CD14-positive monocyte (primary cell): ENCODE measurements around the gene MTMR12. TPM values are rescaled to one million over a fixed set of nuclear protein-coding genes. Genes with fewer than 3 reads are reported as not detected.
A peak's percentile ranks its signal among the peaks of the same experiment; 100 is the strongest.

Experiments
- DNase-seq, 3 donors: peaks; one replicate each; pipeline ENCODE4 v3.0.0-alpha.2; 2011 to 2022
- H2AFZ ChIP-seq: 2 replicates; pipeline ENCODE4 v1.6.0; 2012; ENCODE audit warnings: mild to moderate bottlenecking, low read depth, low read length, inconsistent platforms; ENCODE audit not compliant: insufficient read depth, poor library complexity, severe bottlenecking
- H3K27ac ChIP-seq, 2 donors: 1 replicate in 1 of 2; 2 replicates in 1 of 2; pipeline ENCODE4 v1.5.1; 2012 to 2013; ENCODE audit warnings: low read length in 2 of 2, control low read depth in 1 of 2, inconsistent platforms in 1 of 2, low read depth in 1 of 2, mild to moderate bottlenecking in 1 of 2
- H3K27me3 ChIP-seq, 2 donors: one replicate each; pipeline versions ENCODE4 v1.6.0 to v1.6.1; 2011 to 2013; ENCODE audit warnings: low read length in 2 of 2; ENCODE audit not compliant: control insufficient read depth in 2 of 2, insufficient read depth in 2 of 2
- H3K36me3 ChIP-seq, 2 donors: replicated peaks in 1 of 2; 1 replicate in 1 of 2; 2 replicates in 1 of 2; pipeline versions ENCODE4 v1.5.1 to v1.6.1; 2012 to 2013; ENCODE audit warnings: low read length in 2 of 2, control low read depth in 1 of 2, inconsistent platforms in 1 of 2, mild to moderate bottlenecking in 1 of 2; ENCODE audit not compliant: insufficient read depth in 2 of 2, control insufficient read depth in 1 of 2
- H3K4me1 ChIP-seq, 2 donors: 1 replicate in 1 of 2; 2 replicates in 1 of 2; pipeline versions ENCODE4 v1.5.1 to v1.6.1; 2012 to 2013; ENCODE audit warnings: low read length in 2 of 2, control low read depth in 1 of 2, inconsistent platforms in 1 of 2, mild to moderate bottlenecking in 1 of 2, moderate library complexity in 1 of 2; ENCODE audit not compliant: insufficient read depth in 2 of 2, control insufficient read depth in 1 of 2
- H3K4me2 ChIP-seq: replicated peaks from 2 replicates; pipeline ENCODE3; 2012; ENCODE audit warnings: low read length, moderate library complexity, mild to moderate bottlenecking; ENCODE audit not compliant: poor library complexity, severe bottlenecking; ENCODE audit errors: extremely low read depth
- H3K4me3 ChIP-seq, 3 experiments: fragments of 200-600 bp in 1 of 3; sonication (generic) in 1 of 3; replicated peaks in 1 of 3; 1 replicate in 2 of 3; 2 replicates in 1 of 3; pipeline ENCODE4 v1.5.1; 2011 to 2013; ENCODE audit warnings: low read length in 3 of 3, mild to moderate bottlenecking in 3 of 3, control low read depth in 2 of 3, low read depth in 2 of 3, inconsistent platforms in 1 of 3, moderate library complexity in 1 of 3
- H3K79me2 ChIP-seq: 2 replicates; pipeline ENCODE4 v1.6.0; 2012; ENCODE audit warnings: mild to moderate bottlenecking, control low read depth, inconsistent platforms, low read length, moderate library complexity; ENCODE audit not compliant: insufficient read depth
- H3K9ac ChIP-seq: 2 replicates; pipeline ENCODE4 v1.6.0; 2017; ENCODE audit warnings: low read length, mild to moderate bottlenecking; ENCODE audit not compliant: insufficient read depth, poor library complexity, severe bottlenecking
- H3K9me3 ChIP-seq, 2 donors: replicated peaks in 1 of 2; 1 replicate in 1 of 2; 2 replicates in 1 of 2; pipeline versions ENCODE4 v1.5.1 to v1.6.1; 2012 to 2013; ENCODE audit warnings: low read length in 2 of 2, control low read depth in 1 of 2; ENCODE audit not compliant: control insufficient read depth in 1 of 2, insufficient read depth in 1 of 2
- H4K20me1 ChIP-seq: 2 replicates; pipeline ENCODE4 v1.6.0; 2012; ENCODE audit warnings: mild to moderate bottlenecking, low read length, control low read depth, moderate library complexity; ENCODE audit not compliant: insufficient read depth
- H3K27ac Mint-ChIP-seq, 7 donors: one replicate each; pipeline ENCODE4 v1.8.0; 2020; ENCODE audit warnings: mild to moderate bottlenecking in 7 of 7, mixed read lengths in 7 of 7, moderate library complexity in 6 of 7, inconsistent platforms in 2 of 7
- H3K27me3 Mint-ChIP-seq, 3 donors: one replicate each; pipeline ENCODE4 v1.8.0; 2021 to 2022; ENCODE audit warnings: low read depth in 3 of 3, mild to moderate bottlenecking in 3 of 3, mixed read lengths in 3 of 3, moderate library complexity in 3 of 3, inconsistent platforms in 1 of 3
- H3K36me3 Mint-ChIP-seq, 2 donors: one replicate each; pipeline ENCODE4 v1.8.0; 2020; ENCODE audit warnings: mixed read lengths in 2 of 2, inconsistent platforms in 1 of 2, mild to moderate bottlenecking in 1 of 2
- H3K4me1 Mint-ChIP-seq: one replicate; pipeline ENCODE4 v1.8.0; 2020; ENCODE audit warnings: mild to moderate bottlenecking, mixed read lengths
- H3K4me3 Mint-ChIP-seq, 2 donors: one replicate each; pipeline ENCODE4 v1.8.0; 2020; ENCODE audit warnings: mild to moderate bottlenecking in 2 of 2, mixed read lengths in 2 of 2, moderate library complexity in 1 of 2
- H3K9me3 Mint-ChIP-seq, 7 donors: one replicate each; pipeline ENCODE4 v1.8.0; 2020 to 2022; ENCODE audit warnings: mixed read lengths in 7 of 7, mild to moderate bottlenecking in 6 of 7, moderate library complexity in 6 of 7, inconsistent platforms in 2 of 7
- WGBS: methylation state at CpG from one replicate; pipeline ENCODE4 v1.1.5; 2013; ENCODE audit warnings: missing lambda C conversion rate; ENCODE audit not compliant: insufficient coverage; 5-methylcytosine and 5-hydroxymethylcytosine counted together
- intact Hi-C, 2 donors: fragments of 100-400 bp; cut with micrococcal nuclease; formaldehyde crosslinking; loops; one replicate each; pipeline versions ENCODE4 v1.15.0 to v1.15.1; 2023
- polyA plus RNA-seq, 3 donors: library from polyadenylated mRNA; depleted of rRNA in 1 of 3; unstranded in 2 of 3; stranded (reverse) in 1 of 3; fragments of 300-500 nt in 2 of 3; fragments of >200 nt in 1 of 3; fragmentation: Illumina TruSeq in 2 of 3; gene quantifications; 1 replicate in 2 of 3; 2 replicates in 1 of 3; pipeline ENCODE4 v1.2.3, GENCODE V29; 2012 to 2021
- TF ChIP-seq, protein P1 (sequence below): fragments of 200-600 bp; IDR thresholded peaks from one replicate; pipeline ENCODE4 v1.8.0; 2022; ENCODE audit warnings: antibody characterized with exemption, mild to moderate bottlenecking

MTMR12 gene
- polyA plus RNA-seq, 3 donors = 10.3 to 19.0 (median 17.3) TPM

DNA sequence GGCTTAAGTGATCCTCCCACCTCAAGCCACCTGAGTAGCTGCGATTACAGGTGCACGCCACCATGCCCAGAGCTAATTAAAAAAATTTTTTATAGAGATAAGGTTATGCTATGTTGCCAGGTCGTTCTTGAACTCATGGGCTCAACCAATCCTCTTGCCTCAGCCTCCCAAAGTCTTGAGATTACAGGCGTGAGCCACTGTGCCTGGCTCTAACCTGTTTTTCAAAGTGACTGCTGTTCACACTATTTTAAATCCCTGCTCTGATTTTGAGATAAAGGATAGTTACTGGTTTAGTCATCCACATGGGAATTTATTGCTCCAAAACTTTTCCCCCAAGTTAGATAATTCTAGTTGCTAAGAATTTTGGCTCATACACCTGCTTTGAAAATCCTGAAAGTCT, 48.2 kb upstream of the MTMR12 start:
- intact Hi-C loops = no loop called here
- no peak overlapping the region for H2AFZ ChIP-seq
- Mint-ChIP-seq H3K27me3 (no peaks in the 10 kb centered on the region), H3K36me3 (peaks cover 58 to 76% of the 10 kb centered on the region in 2 donors), H3K9me3 (no peaks in the 10 kb centered on the region), H3K4me3 (no peak overlapping the region), H3K4me1 (no peaks in the 10 kb centered on the region), H3K27ac (peak overlapping the region in 1 of 7 donors; percentile 10)
- peaks cover 69 to 94% of the 10 kb centered on the region in 2 donors for H3K36me3 ChIP-seq
- no peaks in the 10 kb centered on the region for H3K27me3 ChIP-seq
- no peaks in the 10 kb centered on the region for H4K20me1 ChIP-seq
- H3K79me2 ChIP-seq = no peaks in the 10 kb centered on the region
- WGBS = no CpG with 5 or more reads among the region's 4 CpGs
- no peak for DNase-seq
- TF ChIP-seq, protein P1, sequence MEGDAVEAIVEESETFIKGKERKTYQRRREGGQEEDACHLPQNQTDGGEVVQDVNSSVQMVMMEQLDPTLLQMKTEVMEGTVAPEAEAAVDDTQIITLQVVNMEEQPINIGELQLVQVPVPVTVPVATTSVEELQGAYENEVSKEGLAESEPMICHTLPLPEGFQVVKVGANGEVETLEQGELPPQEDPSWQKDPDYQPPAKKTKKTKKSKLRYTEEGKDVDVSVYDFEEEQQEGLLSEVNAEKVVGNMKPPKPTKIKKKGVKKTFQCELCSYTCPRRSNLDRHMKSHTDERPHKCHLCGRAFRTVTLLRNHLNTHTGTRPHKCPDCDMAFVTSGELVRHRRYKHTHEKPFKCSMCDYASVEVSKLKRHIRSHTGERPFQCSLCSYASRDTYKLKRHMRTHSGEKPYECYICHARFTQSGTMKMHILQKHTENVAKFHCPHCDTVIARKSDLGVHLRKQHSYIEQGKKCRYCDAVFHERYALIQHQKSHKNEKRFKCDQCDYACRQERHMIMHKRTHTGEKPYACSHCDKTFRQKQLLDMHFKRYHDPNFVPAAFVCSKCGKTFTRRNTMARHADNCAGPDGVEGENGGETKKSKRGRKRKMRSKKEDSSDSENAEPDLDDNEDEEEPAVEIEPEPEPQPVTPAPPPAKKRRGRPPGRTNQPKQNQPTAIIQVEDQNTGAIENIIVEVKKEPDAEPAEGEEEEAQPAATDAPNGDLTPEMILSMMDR = no peak
- no peak overlapping the region for H3K27ac ChIP-seq
- H3K4me3 ChIP-seq = no peak overlapping the region
- H3K9me3 ChIP-seq = no peaks in the 10 kb centered on the region
- H3K9ac ChIP-seq = no peak overlapping the region
- no peak overlapping the region for H3K4me2 ChIP-seq
- no peaks in the 10 kb centered on the region for H3K4me1 ChIP-seq

- Histone ChIP-seq H3K4me1 (no peaks in the 10 kb centered on the region), H3K4me3 (no peak overlapping the region), H3K79me2 (no peaks in the 10 kb centered on the region), H3K9ac (no peak overlapping the region), H3K27ac (no peak overlapping the region), H3K4me2 (no peak overlapping the region), H2AFZ (no peak overlapping the region), H3K36me3 (peaks cover 73 to 94% of the 10 kb centered on the region in 2 donors), H4K20me1 (no peaks in the 10 kb centered on the region), H3K9me3 (no peaks in the 10 kb centered on the region), H3K27me3 (no peaks in the 10 kb centered on the region)
- TF ChIP-seq, protein P1 = no peak
- intact Hi-C loops = no loop called here
- H3K4me1 Mint-ChIP-seq = no peaks in the 10 kb centered on the region
- no peaks in the 10 kb centered on the region for H3K9me3 Mint-ChIP-seq
- H3K36me3 Mint-ChIP-seq = peaks cover 64 to 83% of the 10 kb centered on the region in 2 donors
- no peaks in the 10 kb centered on the region for H3K27me3 Mint-ChIP-seq
- H3K4me3 Mint-ChIP-seq = no peak overlapping the region
- no peak for DNase-seq
- H3K27ac Mint-ChIP-seq = no peak overlapping the region
- WGBS = no CpG with 5 or more reads among the region's 6 CpGs
Measured at GRCh38 chr5:32358611-32359010, 45.9 kb upstream of the MTMR12 start.
